Globus pallidus (tissue), 1 donor: ENCODE measurements around the gene KIAA1549.
"Not testable (repeated sequence)": the region's sequence is repeated elsewhere in the genome, so short reads cannot be mapped to it uniquely, and the experiment has no call there.

Experiments
- DNase-seq: peaks from one replicate; pipeline ENCODE4 v3.0.0-alpha.2; 2015; ENCODE audit warnings: low spot score

KIAA1549 gene

GRCh38 chr7:138944592-138944991, 36.6 kb downstream of the KIAA1549 start:
- no peak for DNase-seq

DNA sequence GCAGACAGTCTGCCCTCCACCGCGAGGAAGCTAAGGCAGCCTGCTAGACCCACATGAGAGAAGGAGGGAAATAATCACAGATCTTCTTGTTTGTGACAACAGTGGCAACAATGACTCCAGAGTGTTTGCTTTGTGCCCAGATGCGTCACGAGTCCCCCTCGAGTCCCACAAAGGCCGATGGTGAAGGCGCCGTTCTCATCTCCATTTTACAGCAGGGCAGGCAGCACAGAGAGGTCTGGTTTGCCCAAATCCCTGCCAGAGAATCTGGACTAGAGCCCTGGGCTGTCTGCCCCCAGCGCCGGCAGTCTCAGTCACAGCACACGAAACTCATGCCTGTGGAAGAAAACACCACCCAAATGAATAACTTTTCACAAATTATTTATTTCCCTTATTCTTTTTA, 38.1 kb downstream of the KIAA1549 start:
- peak; percentile 47 for DNase-seq

DNA sequence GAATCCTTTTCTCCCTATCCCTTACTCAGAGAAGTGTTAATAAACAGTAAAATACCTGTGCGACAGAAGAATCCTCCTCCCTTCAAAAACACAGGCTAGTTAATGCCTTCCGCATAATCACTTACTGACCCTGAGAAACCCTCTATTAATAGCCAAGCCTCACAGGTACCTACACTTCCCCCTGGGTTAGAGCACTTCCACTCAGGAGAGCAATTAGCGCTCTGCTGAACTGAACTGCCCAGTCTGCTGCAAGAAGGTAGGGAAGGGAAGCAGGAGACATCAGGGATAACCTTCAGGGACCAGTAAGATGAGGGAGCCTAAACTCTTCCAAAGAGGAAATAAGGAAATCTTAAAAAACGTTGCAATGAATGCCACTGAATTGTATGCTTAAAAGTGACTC, 39.6 kb downstream of the KIAA1549 start:
- DNase-seq = no peak

DNA sequence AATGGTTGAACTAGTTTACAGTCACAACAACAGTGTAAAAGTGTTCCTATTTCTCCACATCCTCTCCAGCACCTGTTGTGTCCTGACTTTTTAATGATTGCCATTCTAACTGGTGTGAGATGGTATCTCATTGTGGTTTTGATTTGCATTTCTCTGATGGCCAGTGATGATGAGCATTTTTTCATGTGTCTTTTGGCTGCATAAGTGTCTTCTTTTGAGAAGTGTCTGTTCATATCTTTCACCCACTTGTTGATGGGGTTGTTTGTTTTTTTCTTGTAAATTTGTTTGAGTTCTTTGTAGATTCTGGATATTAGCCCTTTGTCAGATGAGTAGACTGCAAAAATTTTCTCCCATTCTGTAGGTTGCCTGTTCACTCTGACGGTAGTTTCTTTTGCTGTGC, 40.6 kb downstream of the KIAA1549 start:
- DNase-seq = not testable (repeated sequence)

DNA sequence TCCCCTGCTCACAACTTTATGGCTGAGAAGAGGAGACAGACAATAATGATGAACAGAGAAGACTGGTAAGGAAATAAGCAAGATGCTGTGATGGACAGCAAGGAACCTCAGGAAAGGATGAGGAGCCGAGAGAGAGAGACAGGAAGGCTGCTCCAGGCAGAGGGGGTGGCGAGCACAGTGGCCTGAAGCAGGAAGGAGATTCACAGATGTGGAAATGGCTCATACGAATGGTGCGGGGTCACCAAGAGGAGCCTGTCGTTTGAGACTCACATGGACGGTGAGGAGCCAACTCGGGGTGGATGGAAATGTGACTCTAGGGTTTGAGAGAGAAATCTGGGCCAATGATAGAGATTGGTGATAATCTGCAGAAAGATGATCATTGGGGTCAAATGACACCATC, 43.7 kb downstream of the KIAA1549 start:
- no peak for DNase-seq

- DNase-seq = no peak
Measured at GRCh38 chr7:138935465-138936011, 45.7 kb downstream of the KIAA1549 start.

GRCh38 chr7:138934861-138935260, 46.3 kb downstream of the KIAA1549 start:
- DNase-seq = no peak

GRCh38 chr7:138934367-138934766, 46.8 kb downstream of the KIAA1549 start:
- no peak for DNase-seq

DNA sequence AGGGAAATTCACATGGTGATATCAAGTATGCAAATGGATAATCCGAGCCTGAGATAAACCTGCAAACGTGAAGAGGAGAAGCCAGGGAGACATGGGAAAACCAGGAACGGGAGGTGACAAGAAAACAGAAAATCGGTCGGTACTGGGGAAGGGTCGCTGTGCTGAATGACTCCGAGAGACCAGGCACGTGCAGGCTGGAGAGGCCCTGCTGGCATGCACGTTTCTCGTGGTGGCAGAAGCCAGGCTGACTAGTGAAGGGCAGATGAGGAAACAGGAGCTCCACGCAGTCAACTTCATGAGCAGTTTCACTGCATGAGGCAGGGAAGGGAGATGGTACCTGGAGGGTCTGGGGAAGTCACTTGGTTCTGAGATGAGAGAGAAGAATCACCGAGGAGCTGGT, 48.3 kb downstream of the KIAA1549 start:
- no peak for DNase-seq

GRCh38 chr7:138932427-138932826, 48.8 kb downstream of the KIAA1549 start:
- no peak for DNase-seq

DNA sequence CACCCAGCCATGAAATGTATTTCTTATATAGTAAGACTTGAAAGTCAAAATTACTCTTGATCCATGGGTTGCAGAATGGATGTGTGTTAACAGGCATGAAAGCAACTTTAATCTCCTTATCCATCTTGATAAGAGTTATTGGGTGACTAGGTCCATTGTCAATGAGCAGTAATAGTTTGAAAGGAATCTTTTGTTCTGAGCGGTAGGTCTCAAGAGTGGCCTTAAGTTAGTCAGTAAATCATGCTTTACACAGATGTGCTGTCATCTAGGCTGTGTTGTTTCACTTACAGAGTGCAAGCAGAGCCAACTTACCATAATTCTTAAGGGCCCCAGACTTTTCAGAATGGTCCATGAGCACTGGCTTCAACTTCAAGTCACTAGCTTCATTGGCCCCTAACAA, 51.2 kb downstream of the KIAA1549 start:
- DNase-seq = no peak

GRCh38 chr7:138926241-138926612, 55.0 kb downstream of the KIAA1549 start:
- DNase-seq = no peak

- DNase-seq = peak; percentile 52
Measured at GRCh38 chr7:138924501-138925225, 56.5 kb downstream of the KIAA1549 start.

- no peak for DNase-seq
Measured at GRCh38 chr7:138921277-138921676, 59.9 kb downstream of the KIAA1549 start.

GRCh38 chr7:138919911-138920310, 61.3 kb downstream of the KIAA1549 start:
- no peak for DNase-seq

GRCh38 chr7:138919216-138919615, 62.0 kb downstream of the KIAA1549 start:
- DNase-seq = no peak

DNA sequence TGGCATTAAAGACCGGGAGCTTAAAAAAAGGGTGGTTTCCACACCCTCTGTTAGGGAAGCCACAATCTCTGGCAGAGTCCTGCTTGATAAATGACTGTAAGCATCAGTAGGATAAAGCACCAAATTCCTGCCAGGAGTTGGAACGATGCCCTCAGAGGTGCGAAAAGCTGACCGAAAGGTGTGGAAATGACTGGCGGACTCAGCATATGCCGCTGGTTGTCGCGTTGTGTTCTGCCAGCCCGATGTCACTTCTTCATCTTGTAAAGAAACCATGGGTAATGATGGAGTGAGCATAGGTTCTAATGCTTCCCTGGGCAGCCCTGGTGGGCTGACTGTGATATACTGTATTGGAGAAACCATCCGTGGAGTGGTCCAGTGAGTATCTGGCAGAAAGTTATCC, 62.4 kb downstream of the KIAA1549 start:
- no peak for DNase-seq

DNA sequence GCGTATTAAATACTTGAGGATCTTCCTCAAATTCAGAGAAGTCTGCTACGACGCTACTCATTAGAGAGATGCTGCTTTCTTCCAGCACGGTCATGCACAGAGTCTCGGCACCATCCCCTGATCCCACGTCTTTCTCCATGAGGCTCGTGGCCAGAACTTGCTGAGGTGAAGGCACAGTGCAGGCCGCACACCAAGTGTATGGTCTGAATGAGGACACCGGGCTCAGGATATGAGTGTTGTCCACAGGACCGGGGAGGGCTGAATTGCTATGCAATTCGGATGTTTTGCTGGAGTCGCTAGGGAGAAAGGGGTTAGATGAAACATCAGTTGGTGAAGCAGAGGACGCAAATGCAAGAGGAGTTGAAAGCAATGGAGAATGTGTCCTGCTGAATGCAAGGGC, 63.0 kb downstream of the KIAA1549 start:
- DNase-seq = no peak

GRCh38 chr7:138917771-138918170, 63.4 kb downstream of the KIAA1549 start:
- no peak for DNase-seq

DNA sequence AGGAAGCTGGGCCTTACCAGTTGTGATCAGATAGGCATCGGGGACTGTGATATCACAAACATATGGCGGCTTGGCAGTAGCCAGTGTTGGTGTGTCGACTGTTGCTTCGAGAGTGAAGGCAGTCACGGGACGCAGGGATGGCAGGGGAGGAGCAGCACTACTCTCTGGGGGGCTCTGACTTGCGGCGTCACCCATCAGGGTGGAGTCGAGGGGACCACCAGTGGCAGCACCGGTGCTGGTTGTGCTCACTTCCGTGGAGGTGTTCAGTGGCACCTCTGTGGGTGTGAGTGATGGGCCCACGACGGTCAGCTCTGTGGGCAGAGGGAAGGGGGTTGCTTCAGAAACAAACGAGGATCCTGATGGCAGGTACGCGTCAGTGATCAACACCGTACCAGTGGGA, 64.5 kb downstream of the KIAA1549 start:
- no peak for DNase-seq

- no peak for DNase-seq
Measured at GRCh38 chr7:138916275-138916674, 64.9 kb downstream of the KIAA1549 start.

DNA sequence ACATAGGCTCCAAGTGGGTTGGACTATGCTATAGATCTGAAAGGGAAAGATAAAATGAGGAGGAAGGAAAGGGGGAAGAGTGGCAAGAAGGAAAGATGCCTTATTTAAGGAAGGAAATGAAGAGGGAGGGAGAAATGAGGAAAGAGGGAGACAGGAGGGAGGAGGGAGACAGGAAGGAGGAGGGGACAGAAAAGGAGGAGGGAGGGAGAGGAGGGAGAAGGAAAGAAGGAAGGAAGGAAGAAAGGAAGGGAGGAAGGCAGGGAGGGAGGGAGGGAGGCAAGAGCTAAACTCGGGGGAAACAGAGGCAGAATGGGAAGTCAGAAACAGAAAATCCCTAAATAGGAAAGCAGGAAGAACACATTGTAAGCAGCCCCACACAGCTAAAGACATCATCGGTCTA, 67.4 kb downstream of the KIAA1549 start:
- DNase-seq = no peak

GRCh38 chr7:138911007-138911406, 70.2 kb downstream of the KIAA1549 start:
- no peak for DNase-seq

DNA sequence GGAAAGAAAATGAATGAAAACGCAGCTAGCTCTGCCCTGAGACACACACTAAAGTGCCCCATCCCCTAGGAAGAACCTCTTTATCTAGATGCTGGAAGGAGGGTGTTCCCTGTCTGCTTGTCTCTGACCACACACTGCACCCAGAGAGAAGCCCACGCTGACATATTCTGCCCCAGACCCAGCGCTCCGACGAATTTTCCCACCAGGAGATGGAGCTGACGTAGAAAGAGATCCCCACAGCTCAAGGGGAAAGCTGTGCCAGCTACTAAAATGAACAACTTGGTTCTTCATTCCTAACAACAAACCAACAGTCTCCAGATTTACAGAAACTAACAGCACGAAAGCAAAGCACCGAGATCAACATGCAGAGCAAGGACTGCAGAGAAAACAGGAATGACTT, 73.3 kb downstream of the KIAA1549 start:
- DNase-seq = peak; percentile 6
